H9 (cell line): ENCODE data around the gene PPM1H. TPM values are rescaled to one million over a fixed set of nuclear protein-coding genes. Genes with fewer than 3 reads are reported as not detected.

Experiments
- DNase-seq: peaks from one replicate; pipeline ENCODE4 v3.0.0-alpha.2; 2017
- H2AFZ ChIP-seq: one replicate; pipeline ENCODE4 v1.6.1; 2013; ENCODE audit warnings: mild to moderate bottlenecking, low read length, control low read depth, moderate library complexity
- H2AK5ac ChIP-seq: 2 replicates; pipeline ENCODE4 v1.6.1; 2013; ENCODE audit warnings: low read length, control low read depth, mixed read lengths; ENCODE audit not compliant: insufficient read length
- H2BK120ac ChIP-seq: one replicate; pipeline ENCODE4 v1.6.1; 2013; ENCODE audit warnings: low read depth, mild to moderate bottlenecking, low read length, control low read depth, inconsistent platforms; ENCODE audit not compliant: poor library complexity, severe bottlenecking
- H2BK12ac ChIP-seq: 2 replicates; pipeline ENCODE4 v1.6.1; 2013; ENCODE audit warnings: low read length, control low read depth, mixed read lengths, low read depth; ENCODE audit not compliant: insufficient read length
- H2BK15ac ChIP-seq: 2 replicates; pipeline ENCODE4 v1.6.1; 2013; ENCODE audit warnings: low read depth, low read length, control low read depth
- H2BK20ac ChIP-seq: one replicate; pipeline ENCODE4 v1.6.1; 2013; ENCODE audit warnings: low read depth, mild to moderate bottlenecking, low read length, control low read depth, inconsistent platforms; ENCODE audit not compliant: poor library complexity, severe bottlenecking
- H2BK5ac ChIP-seq: 2 replicates; pipeline ENCODE4 v1.6.1; 2013; ENCODE audit warnings: low read length, control low read depth, mixed read lengths; ENCODE audit not compliant: insufficient read length
- H3K14ac ChIP-seq: 2 replicates; pipeline ENCODE4 v1.6.1; 2013; ENCODE audit warnings: low read length, control low read depth; ENCODE audit not compliant: insufficient read depth
- H3K18ac ChIP-seq: 2 replicates; pipeline ENCODE4 v1.6.1; 2013; ENCODE audit warnings: low read depth, mild to moderate bottlenecking, mixed read lengths, low read length, control low read depth; ENCODE audit not compliant: insufficient read length
- H3K23ac ChIP-seq: 2 replicates; pipeline ENCODE4 v1.6.1; 2013; ENCODE audit warnings: low read length, control low read depth, mixed read lengths, low read depth; ENCODE audit not compliant: insufficient read length
- H3K23me2 ChIP-seq: 2 replicates; pipeline ENCODE4 v1.6.1; 2013; ENCODE audit warnings: low read depth, mild to moderate bottlenecking, mixed read lengths, low read length, control low read depth; ENCODE audit not compliant: insufficient read length, poor library complexity, severe bottlenecking
- H3K27ac ChIP-seq: 2 replicates; pipeline ENCODE4 v1.5.1; 2013; ENCODE audit warnings: low read length, control low read depth, mixed read lengths, low read depth; ENCODE audit not compliant: insufficient read length
- H3K27me3 ChIP-seq: 2 replicates; pipeline ENCODE4 v1.6.1; 2013; ENCODE audit warnings: low read length, control low read depth, inconsistent platforms; ENCODE audit not compliant: insufficient read depth
- H3K4ac ChIP-seq: 2 replicates; pipeline ENCODE4 v1.6.1; 2013; ENCODE audit warnings: low read depth, mild to moderate bottlenecking, control low read depth, inconsistent platforms, low read length, moderate library complexity
- H3K4me1 ChIP-seq: 2 replicates; pipeline ENCODE4 v1.6.1; 2013; ENCODE audit warnings: low read length, control low read depth, inconsistent platforms; ENCODE audit not compliant: insufficient read depth
- H3K4me2 ChIP-seq: 2 replicates; pipeline ENCODE4 v1.6.1; 2013; ENCODE audit warnings: low read length, control low read depth, mixed read lengths; ENCODE audit not compliant: insufficient read length, insufficient read depth
- H3K56ac ChIP-seq: 2 replicates; pipeline ENCODE4 v1.6.1; 2013; ENCODE audit warnings: low read depth, mild to moderate bottlenecking, mixed read lengths, low read length, control low read depth; ENCODE audit not compliant: insufficient read length
- H3K79me1 ChIP-seq: 2 replicates; pipeline ENCODE4 v1.6.1; 2013; ENCODE audit warnings: low read depth, mild to moderate bottlenecking, moderate library complexity, low read length, control low read depth, inconsistent platforms; ENCODE audit not compliant: insufficient read depth, poor library complexity, severe bottlenecking
- H3K79me2 ChIP-seq: 2 replicates; pipeline ENCODE4 v1.6.1; 2013; ENCODE audit warnings: low read length, control low read depth, inconsistent platforms; ENCODE audit not compliant: insufficient read depth
- H3K9ac ChIP-seq: 2 replicates; pipeline ENCODE4 v1.6.1; 2013; ENCODE audit warnings: low read length, control low read depth, mixed read lengths; ENCODE audit not compliant: insufficient read length; ENCODE audit errors: extremely low read depth
- H3K9me3 ChIP-seq: one replicate; pipeline ENCODE4 v1.6.1; 2013; ENCODE audit warnings: low read depth, low read length, inconsistent platforms; ENCODE audit not compliant: control insufficient read depth
- H3T11ph ChIP-seq: one replicate; pipeline ENCODE4 v1.6.1; 2013; ENCODE audit warnings: mild to moderate bottlenecking, low read length, control low read depth, inconsistent platforms
- H4K20me1 ChIP-seq: one replicate; pipeline ENCODE4 v1.6.1; 2013; ENCODE audit not compliant: control insufficient read depth, insufficient read length, insufficient read depth
- H4K5ac ChIP-seq: 2 replicates; pipeline ENCODE4 v1.6.1; 2013; ENCODE audit warnings: low read depth, mild to moderate bottlenecking, mixed read lengths, low read length, control low read depth; ENCODE audit not compliant: insufficient read length
- H4K8ac ChIP-seq: replicated peaks from 2 replicates; pipeline ENCODE4 v1.6.1; 2013; ENCODE audit warnings: low read length, control low read depth, mixed read lengths, low read depth; ENCODE audit not compliant: insufficient read length
- H4K91ac ChIP-seq: 2 replicates; pipeline ENCODE4 v1.6.1; 2013; ENCODE audit warnings: low read depth, mild to moderate bottlenecking, moderate library complexity, mixed read lengths, low read length, control low read depth; ENCODE audit not compliant: insufficient read length
- H3K27ac Mint-ChIP-seq, 3 experiments: 2 replicates in 2 of 3; 3 replicates in 1 of 3; pipeline ENCODE4 v1.8.0; 2020 to 2021; ENCODE audit warnings: mixed read lengths in 3 of 3, mild to moderate bottlenecking in 1 of 3, moderate library complexity in 1 of 3
- H3K27me3 Mint-ChIP-seq: 2 replicates; pipeline ENCODE4 v1.8.0; 2021; ENCODE audit warnings: low read depth, mild to moderate bottlenecking, moderate library complexity, mixed read lengths
- H3K36me3 Mint-ChIP-seq, 3 experiments: 2 replicates in 2 of 3; 3 replicates in 1 of 3; pipeline ENCODE4 v1.8.0; 2020 to 2021; ENCODE audit warnings: low read depth in 3 of 3, mixed read lengths in 3 of 3; ENCODE audit not compliant: insufficient read depth in 1 of 3
- H3K4me1 Mint-ChIP-seq, 2 experiments: 2 replicates each; pipeline ENCODE4 v1.8.0; 2020; ENCODE audit warnings: mixed read lengths in 2 of 2
- H3K4me3 Mint-ChIP-seq, 2 experiments: 2 replicates in 1 of 2; 3 replicates in 1 of 2; pipeline ENCODE4 v1.8.0; 2020 to 2021; ENCODE audit warnings: mild to moderate bottlenecking in 2 of 2, mixed read lengths in 2 of 2, moderate library complexity in 1 of 2
- H3K9me3 Mint-ChIP-seq, 2 experiments: 2 replicates in 1 of 2; 3 replicates in 1 of 2; pipeline ENCODE4 v1.8.0; 2020; ENCODE audit warnings: mild to moderate bottlenecking in 2 of 2, mixed read lengths in 2 of 2, moderate library complexity in 1 of 2
- CTCF ChIP-seq: fragments of 200-600 bp; sonication (generic); conservative IDR thresholded peaks from 3 replicates; pipeline ENCODE4 v1.8.0; 2021; ENCODE audit warnings: antibody characterized with exemption, mild to moderate bottlenecking
- WGBS: extraction: QIAGEN DNeasy Blood & Tissue Kit; methylation state at CpG from one replicate; pipeline ENCODE4 v1.1.7; 2013; ENCODE audit warnings: missing lambda C conversion rate, low lambda C conversion rate, mixed read lengths; ENCODE audit not compliant: insufficient read length; ENCODE audit errors: extremely low coverage; 5-methylcytosine and 5-hydroxymethylcytosine counted together
- total RNA-seq: library from RNA; stranded (reverse); gene quantifications from 2 replicates; pipeline ENCODE4 v1.2.1, GENCODE V29; 2021

The PPM1H gene
- total RNA-seq, 1 experiment from 2014 or later = 22.1 TPM

GRCh38 chr12:62967701-62968100 is 32.8 kb upstream of the PPM1H start:
- no peak overlapping the region for H3K9ac ChIP-seq
- no peaks in the 10 kb centered on the region for H3K23me2 ChIP-seq
- H3K4me1 ChIP-seq = no peaks in the 10 kb centered on the region
- no peak overlapping the region for H2BK12ac ChIP-seq
- no peak overlapping the region for H3K18ac ChIP-seq
- no peak for TF ChIP-seq CTCF
- no peak for DNase-seq
- H4K5ac ChIP-seq = no peak overlapping the region
- no peak overlapping the region for H2BK20ac ChIP-seq
- no peak overlapping the region for H2AK5ac ChIP-seq
- no peaks in the 10 kb centered on the region for H3K27me3 ChIP-seq
- H4K91ac ChIP-seq = no peak overlapping the region
- H3K27ac ChIP-seq = no peak overlapping the region
- H3K4me2 ChIP-seq = no peak overlapping the region
- no peak overlapping the region for H4K8ac ChIP-seq
- no peak overlapping the region for H3K23ac ChIP-seq
- H3K36me3 Mint-ChIP-seq = no peaks in the 10 kb centered on the region; a peak in 1 of 7 replicates
- H3K56ac ChIP-seq = no peak overlapping the region
- no peaks in the 10 kb centered on the region for H3K79me2 ChIP-seq
- H4K20me1 ChIP-seq = no peaks in the 10 kb centered on the region
- H3K9me3 Mint-ChIP-seq = no peaks in the 10 kb centered on the region
- no peak overlapping the region for H2BK120ac ChIP-seq
- no peak overlapping the region for H3K4ac ChIP-seq
- H3K4me3 Mint-ChIP-seq = no peak overlapping the region
- no peak overlapping the region for H2AFZ ChIP-seq
- no peak overlapping the region for H3T11ph ChIP-seq
- H3K4me1 Mint-ChIP-seq = peaks cover 8 to 11% of the 10 kb centered on the region in 2 experiments
- WGBS = no CpG with 5 or more reads among the region's 2 CpGs
- H3K9me3 ChIP-seq = no peaks in the 10 kb centered on the region
- no peak overlapping the region for H2BK5ac ChIP-seq
- H3K79me1 ChIP-seq = no peaks in the 10 kb centered on the region
- H3K27me3 Mint-ChIP-seq = peaks cover 13% of the 10 kb centered on the region
- H3K27ac Mint-ChIP-seq = no peak overlapping the region
- no peak overlapping the region for H2BK15ac ChIP-seq
- H3K14ac ChIP-seq = no peak overlapping the region
